ENCODE data around the gene OTOF.
A peak's percentile ranks its signal among the peaks of the same experiment; 100 is the strongest.

Gene OTOF

DNA sequence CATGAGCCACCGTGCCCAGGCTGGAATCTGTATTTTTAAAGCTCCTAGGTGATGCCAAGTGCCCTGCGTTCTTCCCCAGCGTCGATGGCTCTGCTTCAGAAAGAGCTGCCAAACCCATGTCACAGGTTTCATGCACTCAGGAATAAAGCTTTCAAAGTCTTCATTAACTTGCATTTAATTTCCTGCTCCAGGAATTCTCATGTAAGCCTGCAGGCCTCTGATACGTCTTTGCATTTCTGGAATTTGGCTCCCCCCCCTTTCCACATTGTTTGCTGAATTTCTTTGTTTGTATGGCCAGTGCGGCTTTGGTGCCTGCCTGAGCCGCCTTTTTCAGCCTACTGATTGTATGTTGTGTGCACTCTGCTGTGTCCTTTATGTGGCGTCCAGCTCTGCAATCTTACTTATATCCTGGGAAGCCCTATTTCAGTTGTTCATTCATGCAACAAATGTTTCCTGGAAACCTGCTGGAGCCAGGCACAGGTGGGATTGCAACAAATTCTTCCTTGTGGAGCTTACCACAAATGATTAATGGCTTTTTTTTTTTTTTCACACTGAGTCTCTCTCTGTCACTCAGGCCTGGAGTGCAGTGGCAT, 17.9 kb upstream of the OTOF start:
- no peak for DNase-seq

DNA sequence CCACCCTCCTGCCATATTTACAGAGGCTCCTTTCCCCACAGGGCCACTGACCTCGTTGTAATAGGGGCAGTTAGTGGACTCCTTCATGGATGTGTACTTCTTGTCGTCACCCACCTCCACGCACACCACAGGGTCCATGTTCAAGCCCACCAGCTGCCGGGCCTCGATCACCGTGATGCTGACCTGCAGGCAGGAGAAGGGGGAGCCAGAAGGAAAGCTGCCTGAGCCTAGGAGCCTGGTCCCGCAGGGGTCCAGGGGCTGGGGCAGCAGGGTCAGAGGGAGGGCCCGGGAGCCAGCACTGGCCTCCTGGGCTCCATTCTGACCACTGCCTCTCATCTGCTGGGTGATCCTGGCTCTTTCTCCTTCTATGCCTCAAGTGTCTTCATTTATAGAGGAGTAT, 17.0 kb upstream of the OTOF start:
- no peak for DNase-seq

DNA sequence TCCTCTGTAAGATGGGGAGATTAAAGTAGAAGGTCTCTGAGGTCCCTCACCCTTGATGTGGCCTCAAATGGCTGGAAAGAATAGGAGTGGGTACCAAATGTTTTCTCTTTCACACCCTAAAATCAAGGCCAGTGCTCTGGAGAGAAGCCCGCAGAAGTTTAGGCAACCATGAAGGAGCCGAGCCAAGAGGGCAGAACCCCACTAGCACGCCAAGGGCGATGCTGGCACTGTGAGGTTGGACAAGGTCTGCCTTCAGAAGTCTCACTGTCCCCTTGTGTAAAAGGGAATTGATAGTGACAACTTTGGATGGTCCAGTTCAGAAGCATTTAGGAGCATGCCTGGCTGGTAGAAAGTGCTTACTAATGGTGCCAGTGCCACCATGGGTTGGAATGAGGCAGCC, 16.3 kb upstream of the OTOF start:
- DNase-seq = no peak

DNA sequence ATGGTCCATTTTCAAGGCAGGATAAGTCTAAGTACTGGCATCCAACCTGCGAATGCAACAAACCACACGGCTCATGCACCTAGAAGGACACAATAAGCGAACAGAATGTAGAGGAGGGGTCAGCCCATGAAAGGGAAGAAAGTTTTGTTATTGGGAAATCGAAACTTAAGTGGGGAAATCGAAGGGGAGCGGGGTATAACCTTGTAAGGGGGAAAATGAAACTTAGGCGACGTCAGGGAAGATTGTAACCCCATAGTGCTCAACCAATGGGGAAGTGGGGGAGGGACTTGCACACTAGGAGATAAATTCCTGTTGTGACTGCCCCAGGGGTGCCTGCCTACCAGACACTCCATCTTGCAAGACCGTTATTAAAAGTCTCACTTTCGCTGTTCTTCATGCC, 15.6 kb upstream of the OTOF start:
- DNase-seq = peak in 1 of 5 donors; percentile 12

DNA sequence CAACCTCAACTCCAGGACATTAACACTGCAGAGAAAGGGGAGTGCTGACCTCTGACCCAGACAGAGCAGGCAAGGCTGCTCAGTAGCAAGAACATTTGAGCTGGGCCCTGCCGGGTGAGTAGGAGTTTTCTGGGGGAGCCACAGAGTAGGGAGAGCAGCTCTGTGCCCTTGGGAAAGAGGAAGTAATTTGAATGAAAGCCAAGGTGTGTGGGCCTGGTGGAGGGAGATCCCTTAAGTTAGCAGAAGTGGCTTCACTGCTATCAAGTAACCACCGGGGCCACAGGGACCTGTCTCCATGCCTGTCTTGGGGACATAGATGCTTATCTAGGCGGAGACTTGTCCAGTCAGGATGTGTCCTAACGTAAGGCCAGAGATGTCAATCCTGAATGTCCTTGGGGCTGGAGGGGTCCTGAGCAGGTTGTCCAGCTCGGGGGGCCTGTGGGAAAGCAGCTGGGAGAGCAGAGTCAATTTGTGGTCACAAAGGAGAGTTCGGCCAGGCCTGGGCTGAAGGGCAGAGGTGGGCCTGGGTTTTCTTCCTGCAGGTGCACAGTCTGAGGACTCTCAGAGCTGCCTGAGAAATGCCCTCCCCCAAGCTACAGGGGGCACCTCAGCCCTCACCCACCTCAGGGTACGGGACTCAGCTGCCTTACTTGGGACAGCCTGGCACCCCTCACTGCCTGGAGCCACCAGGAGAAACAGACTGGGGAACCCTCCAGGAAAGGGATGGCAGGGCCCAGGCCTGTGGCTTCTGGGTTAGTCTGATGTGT, 15.0 kb upstream of the OTOF start:
- no peak for DNase-seq

DNA sequence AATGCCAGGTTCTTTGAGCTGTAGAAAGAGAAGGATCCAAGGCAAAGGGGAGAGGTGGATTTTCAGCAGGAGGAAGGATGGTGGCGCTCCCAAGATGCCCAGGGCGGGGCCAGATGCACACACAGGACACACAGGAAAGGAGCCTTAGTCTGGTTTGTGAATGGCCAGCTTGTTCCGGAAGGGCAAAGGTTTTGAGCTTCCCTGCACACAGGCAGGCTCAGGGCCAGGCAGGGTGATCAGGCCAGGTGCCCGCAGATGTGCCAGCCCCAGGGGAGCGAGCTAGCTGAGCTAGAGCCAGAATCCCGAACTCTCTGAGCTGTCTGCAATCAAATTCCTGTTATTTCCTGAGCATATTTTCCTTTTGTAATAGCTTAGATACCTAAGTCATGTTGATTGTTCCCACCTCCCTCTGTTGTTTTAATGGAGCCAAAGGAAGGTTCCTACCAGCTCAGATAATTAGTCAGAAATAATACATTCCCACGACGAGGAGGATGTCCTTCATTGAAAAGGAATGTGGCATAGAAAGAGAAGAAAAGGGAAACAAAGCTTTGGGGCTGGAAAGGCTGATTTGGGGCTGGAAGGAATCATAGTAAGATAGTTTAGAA, 13.7 kb upstream of the OTOF start:
- DNase-seq = no peak

DNA sequence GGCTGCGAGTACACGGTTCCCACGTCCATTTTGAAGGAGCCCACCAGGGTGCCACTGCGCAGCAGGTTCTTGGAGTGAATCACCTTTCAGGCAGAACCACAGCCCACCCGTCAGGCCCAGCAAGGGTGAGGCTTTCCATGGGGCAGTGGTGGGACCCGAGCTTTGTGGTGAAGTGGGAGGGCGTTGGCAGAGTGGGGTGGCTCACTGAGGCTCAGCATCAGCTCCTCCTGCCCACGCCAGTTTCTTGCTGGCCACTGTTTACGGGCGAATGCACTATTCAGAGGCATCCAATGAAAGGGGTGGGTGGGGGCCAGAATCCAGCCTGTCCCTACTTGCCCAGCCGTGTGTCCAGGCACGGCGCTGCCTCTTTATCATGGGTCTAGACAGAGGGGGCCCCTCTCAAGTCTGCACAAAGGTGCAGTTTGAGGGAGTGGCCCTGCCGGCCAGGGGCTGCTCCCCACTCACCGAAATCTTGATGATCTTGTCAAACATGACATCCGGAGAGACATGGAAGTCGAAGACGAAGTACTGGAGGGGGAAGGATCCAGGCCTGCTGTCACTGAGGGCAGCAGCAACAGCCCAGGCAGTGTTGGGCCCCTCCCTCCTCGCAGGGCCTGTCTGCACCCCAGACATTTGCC, 11.4 kb upstream of the OTOF start:
- no peak for DNase-seq

DNA sequence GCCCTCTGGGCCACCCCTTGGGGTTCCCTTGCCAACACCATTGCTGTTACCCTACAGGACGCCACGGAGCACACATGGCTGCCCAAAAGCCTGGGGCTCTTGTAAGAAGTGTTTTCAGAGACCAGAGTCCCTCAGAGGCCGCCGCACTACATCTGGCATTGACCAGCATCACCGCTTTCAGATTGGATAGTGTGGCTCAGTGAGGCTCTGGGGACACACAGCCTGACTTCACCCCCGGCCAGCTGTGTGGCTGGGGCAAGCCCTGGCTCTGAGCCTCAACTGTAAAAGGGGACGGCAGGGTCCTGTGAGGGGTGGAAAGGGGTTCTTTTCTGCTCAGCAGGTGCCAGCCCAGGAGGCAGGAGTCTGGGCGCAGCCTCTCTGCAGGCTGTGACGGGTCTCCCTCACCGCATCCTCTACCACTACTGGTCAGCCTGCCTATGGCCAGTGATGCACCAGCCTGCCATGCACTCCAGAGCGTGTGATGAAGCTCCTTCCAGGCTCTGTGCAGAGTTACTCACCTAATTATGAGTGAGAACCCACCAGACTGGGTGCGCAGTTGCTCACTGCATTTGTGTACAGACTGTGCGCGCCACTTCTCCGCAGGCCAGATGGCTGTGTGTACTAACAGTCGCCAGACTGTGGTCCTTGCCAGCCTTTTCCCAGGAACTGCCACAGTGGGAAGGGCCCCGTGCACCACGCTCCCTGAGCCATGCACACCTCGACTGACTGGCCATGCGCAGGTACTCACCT, 10.7 kb upstream of the OTOF start:
- no peak for DNase-seq

DNA sequence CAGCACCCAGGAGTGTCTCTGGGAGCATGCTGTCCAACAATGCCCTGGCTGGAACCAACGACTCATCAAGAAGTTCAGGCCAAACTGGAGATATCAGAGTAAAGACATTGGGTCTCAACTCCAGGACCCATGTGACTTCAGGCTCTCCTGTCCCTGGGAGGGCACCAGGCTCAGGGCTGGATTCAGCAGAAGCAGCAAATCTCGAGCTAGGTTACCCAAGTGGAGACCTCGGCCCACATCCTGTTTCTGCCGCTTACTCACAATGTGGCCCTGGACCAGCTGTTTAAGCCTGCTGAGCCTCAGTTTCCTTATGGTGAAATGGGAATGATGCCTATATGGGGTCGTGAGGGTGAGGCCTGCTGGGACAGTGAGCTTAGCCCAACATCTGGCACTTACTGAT, 9.3 kb upstream of the OTOF start:
- DNase-seq = no peak

DNA sequence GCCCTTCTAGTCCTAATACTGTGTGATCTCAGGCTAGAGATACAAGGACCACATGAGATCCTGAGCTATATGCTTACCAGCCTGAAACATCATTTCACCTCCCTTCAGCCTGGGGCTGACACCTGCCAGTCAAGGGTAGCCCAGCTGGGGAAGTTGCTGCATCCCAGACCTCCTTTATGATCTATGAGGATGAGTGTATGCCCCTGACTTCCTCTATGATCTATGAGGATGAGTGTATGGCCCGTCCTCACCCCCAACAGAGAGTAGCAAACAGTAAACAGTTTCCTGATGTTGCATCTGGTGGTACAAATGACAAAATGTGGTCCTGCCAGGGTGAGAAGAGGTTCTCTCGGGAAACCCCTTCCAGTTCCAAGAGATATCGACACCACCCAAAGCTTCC, 8.9 kb upstream of the OTOF start:
- DNase-seq = no peak

DNA sequence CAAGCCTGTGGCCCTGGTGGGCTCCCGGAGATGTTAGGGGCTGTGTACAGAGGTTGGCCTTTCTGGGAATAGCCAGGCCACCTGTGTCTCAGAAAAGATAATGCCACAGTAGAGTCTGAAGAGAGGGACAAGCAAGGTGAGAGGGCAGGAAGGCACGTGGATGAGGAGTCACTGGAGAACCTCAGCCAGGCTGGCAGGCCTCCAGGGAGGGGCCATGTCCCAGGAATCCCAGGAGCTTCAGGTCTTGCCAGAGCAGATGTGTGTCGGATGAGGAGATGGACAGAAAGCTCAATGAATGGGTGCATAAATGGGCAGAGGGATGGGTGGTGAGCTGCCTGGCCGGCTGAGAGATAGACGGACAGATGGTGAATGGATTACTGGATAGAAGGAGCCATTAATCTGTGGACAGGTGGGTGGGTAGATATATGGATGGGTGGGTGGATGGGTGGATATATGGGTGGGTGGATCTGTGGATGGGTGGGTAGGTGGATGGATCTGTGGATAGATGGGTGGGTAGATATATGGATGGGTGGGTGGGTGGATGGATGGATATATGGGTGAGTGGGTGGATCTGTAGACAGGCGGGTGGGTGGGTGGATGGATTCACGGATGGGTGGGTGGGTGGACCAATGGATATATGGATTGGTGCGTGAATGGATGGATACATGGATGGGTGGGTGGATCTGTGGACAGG, 7.9 kb upstream of the OTOF start:
- DNase-seq = no peak

DNA sequence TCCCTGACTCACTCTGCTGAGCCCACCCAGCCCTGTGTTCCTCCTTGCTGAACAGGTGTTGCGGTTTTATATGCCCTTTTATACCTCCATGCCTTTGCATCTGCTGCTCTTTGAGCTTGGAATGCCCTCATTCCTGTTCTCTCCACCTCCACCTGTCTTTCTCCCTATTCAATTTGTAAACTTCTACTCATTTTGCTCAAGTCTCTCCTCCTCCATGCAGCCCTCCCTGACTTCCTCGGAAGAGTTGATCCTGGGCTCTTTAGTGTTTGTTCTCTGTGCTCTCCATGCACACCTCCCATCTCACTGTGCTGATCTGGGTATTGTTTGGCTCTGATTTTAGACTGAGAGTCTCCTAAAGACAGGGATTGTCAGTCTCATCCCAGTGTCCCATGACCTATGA, 7.2 kb upstream of the OTOF start:
- DNase-seq = no peak

DNA sequence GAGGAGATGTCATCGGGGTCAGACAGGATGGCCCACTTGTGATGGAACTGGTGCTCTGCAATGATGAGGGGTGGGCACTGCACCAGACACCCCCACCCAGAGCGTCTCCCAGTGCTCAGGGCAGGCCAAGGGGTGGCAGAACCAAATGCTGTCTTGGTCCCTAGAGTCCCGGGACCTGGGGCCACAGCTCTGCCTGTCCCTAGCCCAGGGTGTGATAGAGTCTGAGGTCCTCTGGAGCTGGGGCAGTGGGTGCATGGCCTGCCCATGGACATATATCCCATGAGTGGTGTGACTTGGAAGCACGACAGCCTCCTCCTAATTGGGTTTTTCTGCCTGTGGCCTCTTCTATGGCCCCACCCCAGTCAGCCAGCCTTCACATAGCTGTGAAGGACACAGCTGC, 6.7 kb upstream of the OTOF start:
- no peak for DNase-seq

DNA sequence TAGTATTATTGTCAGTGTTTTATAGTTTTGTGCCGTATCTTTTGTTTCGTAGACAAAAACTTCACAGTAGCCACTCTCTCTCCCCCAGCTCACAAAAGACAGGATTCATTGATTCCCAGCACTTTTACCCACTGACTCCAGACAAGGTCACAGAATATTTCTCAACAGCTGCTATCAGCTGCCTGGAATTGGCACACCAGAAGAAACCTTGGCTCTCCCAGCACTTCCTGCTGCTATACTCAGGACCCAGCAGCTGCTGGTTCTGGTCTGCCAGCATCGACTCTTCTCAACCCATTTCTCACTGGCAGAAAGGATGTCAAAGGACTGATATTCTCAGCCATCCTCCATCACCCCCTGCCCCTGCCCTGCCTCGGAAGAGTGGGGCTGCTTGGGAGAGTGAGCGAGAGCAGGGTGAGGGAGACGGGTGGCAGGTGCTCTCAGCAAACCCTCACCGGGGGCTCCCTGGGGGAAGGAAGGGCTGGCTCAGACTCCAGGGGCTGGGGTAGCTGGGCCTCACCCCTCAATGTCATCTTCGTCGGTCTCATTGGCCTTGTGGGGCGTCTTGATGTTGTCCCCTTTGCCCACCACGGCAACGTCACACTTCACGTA, 6.1 kb upstream of the OTOF start:
- DNase-seq = no peak

DNA sequence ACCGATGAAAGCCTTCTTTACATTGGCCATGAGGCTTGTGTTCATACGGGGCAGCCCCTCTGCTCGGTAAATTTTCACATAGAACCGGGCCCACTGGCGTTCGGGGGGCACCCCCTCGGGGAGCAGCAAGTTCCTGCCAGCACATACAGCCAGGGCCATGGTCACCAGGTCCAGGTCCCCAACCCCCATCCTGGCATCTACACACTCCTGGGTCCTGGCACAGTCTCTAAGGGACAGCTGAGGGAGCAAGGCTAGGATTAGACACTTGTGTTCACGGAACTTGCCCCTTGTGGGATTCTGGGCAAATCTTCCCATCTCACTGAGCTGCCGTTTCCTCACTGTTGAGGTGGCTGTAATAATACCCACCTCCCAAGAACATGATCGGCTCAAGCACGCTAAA, 5.6 kb upstream of the OTOF start:
- DNase-seq = no peak

DNA sequence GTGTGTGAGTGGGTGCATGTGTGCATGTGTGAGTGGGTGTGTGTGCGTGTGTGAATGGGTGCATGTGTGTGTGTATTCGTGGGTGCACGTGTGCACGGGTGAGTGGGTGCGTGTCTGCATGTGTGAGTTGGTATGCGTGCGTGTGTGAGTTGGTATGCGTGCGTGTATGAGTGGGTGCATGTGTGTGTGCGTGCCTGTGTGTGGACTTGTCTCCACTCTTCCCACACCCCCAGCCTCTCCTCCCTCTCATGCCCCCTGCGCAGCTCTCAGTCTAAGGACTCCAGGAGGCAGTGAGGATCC, 5.1 kb upstream of the OTOF start:
- no peak for DNase-seq

DNA sequence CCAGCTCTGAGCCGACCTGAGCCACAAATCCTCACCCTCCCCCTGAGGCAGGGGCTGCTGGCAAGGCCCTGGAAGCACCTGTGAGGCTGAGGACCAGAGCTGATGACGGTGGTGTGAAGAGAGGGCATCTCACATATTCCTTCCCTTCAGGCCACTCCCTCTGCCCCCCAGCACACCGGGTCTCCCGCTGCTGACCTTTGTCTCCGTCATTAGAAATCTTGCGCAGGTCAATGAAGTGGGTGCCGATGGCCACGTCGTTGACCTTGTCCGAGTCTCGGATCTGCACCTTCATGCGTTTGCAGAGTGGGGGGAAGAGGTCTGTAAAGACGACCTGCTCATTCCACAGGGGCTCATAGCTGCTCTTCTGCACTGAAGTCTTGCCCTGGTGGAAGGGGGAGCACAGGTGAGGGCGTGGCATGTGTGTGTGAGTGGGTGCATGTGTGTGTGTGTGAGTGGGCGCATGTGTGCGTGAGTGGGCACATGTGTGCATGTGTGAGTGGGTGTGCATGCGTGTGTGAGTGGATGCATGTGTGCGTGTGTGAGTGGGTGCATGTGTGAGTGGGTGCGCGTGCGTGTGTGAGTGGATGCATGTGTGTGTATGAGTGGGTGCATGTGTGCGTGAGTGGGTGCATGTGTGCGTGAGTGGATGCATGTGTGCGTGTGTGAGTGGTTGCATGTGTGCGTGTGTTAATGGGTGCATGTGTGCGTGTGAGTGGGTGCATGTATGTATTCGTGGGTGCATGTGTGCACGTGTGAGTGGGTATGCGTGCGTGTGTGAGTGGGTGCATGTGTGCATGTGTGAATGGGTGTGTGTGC, 4.5 kb upstream of the OTOF start:
- DNase-seq = no peak

DNA sequence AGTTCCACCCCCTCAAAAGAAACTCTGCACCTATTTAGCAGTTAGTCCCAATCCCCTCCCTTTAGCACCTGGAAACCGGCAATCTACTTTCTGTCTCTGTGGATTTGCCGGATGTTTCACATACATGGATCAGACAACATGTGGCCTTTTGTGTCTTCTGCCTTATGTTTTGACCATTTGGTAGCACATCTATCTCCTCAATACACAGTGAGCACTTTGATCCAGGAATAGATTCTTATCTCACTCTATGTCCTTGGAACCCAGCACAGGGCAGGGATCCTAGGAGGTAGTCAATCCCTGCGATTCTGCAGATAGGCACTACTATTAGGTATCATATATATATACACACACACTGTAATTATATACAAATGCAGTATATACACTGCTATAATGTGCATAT, 3.8 kb upstream of the OTOF start:
- no peak for DNase-seq

DNA sequence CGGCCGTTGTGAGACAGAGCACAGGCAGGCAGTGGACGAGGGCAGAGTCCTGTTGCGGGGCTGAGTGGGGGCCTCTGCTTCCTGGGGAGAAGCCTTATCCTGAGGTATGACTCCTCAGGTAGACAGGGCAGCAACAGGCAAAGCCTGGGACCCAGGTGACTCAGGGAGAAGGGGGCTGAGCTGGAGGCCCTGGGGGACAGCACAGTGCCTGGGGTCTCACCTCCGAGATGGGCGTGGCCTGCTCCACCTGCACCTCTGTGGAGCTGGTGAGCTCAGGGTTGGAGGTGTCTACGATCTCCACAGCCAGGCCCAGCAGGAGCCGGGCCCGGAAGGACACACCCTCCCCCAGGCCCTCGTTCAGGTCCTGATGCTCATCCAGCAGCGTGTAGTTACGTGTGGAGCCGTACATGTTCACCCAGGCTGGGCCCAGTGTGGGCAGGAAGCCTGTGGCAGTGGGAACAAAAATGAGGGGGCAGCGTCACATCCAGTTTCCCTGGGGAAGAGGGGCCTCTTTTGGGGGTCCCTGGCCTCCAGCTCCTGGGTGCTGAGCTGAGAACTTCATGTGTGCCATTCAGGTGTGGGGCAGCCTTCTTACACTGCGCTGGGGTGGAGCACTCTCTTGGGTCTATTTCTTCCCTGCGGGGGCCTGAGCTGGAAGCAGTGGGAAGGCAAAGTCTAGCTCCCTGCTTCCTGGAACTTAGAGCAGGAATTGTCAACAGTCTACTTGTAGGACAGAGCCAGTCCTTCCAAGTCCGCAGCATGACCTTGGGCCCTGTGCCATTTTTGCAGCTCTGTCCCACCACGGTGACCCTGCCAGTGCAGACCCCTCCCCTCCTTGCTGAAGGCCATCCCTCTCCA, 2.9 kb upstream of the OTOF start:
- no peak for DNase-seq

DNA sequence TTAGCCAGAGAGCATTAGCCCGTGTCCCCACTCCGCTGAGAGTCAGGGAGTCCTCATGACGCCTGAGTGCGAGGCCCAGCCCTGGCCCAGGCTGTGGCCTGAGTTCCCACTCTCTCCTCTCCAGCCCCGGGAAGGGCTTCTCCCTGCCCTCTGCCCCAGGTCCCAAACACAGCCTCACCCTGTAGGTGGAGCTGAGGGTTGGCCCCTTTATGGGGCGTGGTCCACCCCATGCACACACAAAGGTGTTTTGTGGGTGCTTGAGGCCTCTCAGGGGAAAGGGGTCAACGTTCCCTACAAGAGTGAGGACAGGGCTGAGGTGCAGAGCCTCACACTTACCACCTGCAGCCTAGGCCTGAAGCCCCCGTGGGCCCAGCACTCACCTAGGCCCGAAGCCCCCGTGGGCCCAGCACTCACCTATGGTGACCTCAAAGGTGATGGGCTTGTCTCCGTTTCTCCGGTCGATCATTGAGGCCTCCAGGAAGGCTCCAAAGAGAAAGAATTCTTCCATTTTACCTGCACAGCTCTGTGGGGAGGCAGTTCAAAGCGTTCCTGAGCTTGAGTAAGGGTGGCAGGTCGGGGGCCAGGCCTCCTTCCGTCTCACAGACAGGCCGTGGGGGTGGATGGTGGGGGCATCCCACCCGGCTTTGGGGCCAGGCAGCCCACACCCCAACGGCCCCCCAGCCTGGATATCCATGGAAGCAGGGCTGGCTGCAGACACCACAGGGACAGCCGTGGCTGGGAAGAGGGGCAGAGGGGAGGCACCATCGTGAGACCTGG, 2.1 kb upstream of the OTOF start:
- DNase-seq = no peak

Measured in T-helper 1 cell (primary cell).